Measurements from ENCODE around the gene ST6GAL1. TPM values are rescaled to one million over a fixed set of nuclear protein-coding genes. Genes with fewer than 3 reads are reported as not detected.
"Not testable (repeated sequence)": the region's sequence is repeated elsewhere in the genome, so short reads cannot be mapped to it uniquely, and the experiment has no call there.

The ST6GAL1 gene
- total RNA-seq, 1 donor from 2014 or later: 84.3 TPM

GRCh38 chr3:186969607-186970006, 39.3 kb downstream of the ST6GAL1 start:
- DNase-seq: no peak
- Histone ChIP-seq H3K9me3 (replicated peaks) (no peaks in the 10 kb centered on the region), H3K4me3 (no peak overlapping the region), H3K27me3 (ENCODE audit: low read depth) (no peaks in the 10 kb centered on the region), H3K4me1 (peaks cover 100% of the 10 kb centered on the region), H3K27ac (replicated peaks) (peak overlapping the region; percentile 97), H3K36me3 (peaks cover 17% of the 10 kb centered on the region)
- no peak for TF ChIP-seq CTCF (IDR thresholded peaks at IDR 0.05; ENCODE audit: borderline replicate concordance)
- intact Hi-C loops (cut with micrococcal nuclease): no loop called here

GRCh38 chr3:186971106-186971505, 40.8 kb downstream of the ST6GAL1 start:
- DNase-seq; H3K4me3 ChIP-seq; H3K27me3 ChIP-seq (ENCODE audit: low read depth); H3K9me3 ChIP-seq (replicated peaks); intact Hi-C loops (cut with micrococcal nuclease): not testable (repeated sequence)
- H3K36me3 ChIP-seq: peaks cover 17% of the 10 kb centered on the region
- peaks cover 99% of the 10 kb centered on the region for H3K4me1 ChIP-seq
- peak overlapping the region; percentile 97 for H3K27ac ChIP-seq (replicated peaks)

DNA sequence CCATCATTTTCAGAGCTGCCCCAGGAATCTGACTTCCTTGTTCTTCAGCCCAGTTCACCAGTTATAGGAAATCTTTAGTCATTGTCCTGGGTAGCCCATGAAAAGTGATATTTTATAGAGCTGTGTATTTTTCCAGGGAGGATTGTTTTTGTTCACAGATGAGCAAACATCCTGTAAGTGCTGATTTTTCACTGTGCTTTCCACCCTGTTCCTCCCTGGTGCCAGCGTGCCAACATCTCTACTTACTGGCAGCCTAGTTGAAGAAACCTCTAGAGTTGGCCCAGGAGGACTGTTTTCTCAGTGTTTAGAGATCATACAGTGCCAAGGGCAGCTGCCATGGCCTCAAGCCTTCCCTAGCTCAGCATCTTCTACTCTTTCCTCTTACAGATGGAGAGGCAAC, 41.3 kb downstream of the ST6GAL1 start:
- no peak overlapping the region for H3K4me3 ChIP-seq
- H3K4me1 ChIP-seq: peaks cover 99% of the 10 kb centered on the region
- intact Hi-C loops (cut with micrococcal nuclease): no loop called here
- no peaks in the 10 kb centered on the region for H3K27me3 ChIP-seq (ENCODE audit: low read depth)
- H3K9me3 ChIP-seq (replicated peaks): no peaks in the 10 kb centered on the region
- peak overlapping the region; percentile 97 for H3K27ac ChIP-seq (replicated peaks)
- H3K36me3 ChIP-seq: peaks cover 17% of the 10 kb centered on the region
- TF ChIP-seq CTCF (IDR thresholded peaks at IDR 0.05; ENCODE audit: borderline replicate concordance): no peak
- no peak for DNase-seq

DNA sequence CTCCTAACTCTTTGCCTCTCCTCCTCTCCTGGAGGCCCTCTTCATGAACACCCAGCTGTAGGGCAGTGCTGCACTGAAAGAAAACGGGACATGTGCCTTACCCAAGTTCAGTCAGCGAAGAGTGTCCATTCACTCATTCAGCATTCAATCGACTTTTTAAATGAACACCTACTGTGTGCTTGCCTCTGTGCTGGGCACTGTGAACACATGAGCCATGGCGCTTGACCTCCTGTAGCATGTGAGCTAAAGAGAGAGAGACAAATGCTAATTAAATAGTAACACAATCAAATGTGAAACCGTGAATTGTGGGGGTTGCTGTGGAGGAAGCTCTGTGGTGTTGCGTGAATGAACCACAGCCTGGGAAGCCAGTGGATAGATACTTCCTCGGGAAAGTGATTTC, 43.4 kb downstream of the ST6GAL1 start:
- no peaks in the 10 kb centered on the region for H3K27me3 ChIP-seq (ENCODE audit: low read depth)
- DNase-seq: no peak
- intact Hi-C loops (cut with micrococcal nuclease): no loop called here
- H3K36me3 ChIP-seq: peaks cover 17% of the 10 kb centered on the region
- no peak overlapping the region for H3K4me3 ChIP-seq
- H3K27ac ChIP-seq (replicated peaks): peak overlapping the region; percentile 97
- no peak for TF ChIP-seq CTCF (IDR thresholded peaks at IDR 0.05; ENCODE audit: borderline replicate concordance)
- no peaks in the 10 kb centered on the region for H3K9me3 ChIP-seq (replicated peaks)
- H3K4me1 ChIP-seq: peaks cover 99% of the 10 kb centered on the region

DNA sequence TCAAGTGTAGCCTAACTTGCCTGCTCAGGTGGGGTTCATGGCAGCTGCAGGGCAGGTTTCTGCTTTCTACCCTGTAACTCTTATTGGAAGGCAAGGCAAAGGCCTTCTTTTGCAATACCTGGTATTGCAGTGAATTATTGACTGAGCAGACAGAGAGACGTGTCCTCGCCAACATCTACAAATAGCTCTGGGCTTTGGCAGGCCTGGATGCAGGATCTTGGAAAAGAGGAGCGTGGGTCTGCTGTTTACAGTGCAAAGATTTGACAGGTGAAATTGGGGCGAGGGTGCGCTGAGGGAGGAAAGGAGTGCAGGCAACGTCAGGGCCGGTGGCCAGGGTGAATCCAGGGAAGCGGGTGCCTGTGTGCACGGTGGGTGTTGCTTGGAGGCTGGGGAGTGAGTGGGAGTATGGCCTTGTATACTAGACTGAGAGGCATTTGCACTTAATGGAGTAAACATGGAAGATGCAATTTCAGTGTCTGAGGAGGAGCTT, 44.5 kb downstream of the ST6GAL1 start:
- H3K4me1 ChIP-seq: peaks cover 98% of the 10 kb centered on the region
- peak overlapping the region; percentile 97 for H3K27ac ChIP-seq (replicated peaks)
- H3K36me3 ChIP-seq: peaks cover 17% of the 10 kb centered on the region
- TF ChIP-seq CTCF (IDR thresholded peaks at IDR 0.05; ENCODE audit: borderline replicate concordance): no peak
- intact Hi-C loops (cut with micrococcal nuclease): loop anchor here (5.0 kb wide), 1 partner anchor 43 kb away; the partner anchor contains the start of gene ST6GAL1
- DNase-seq: peak; percentile 30
- H3K27me3 ChIP-seq (ENCODE audit: low read depth): no peaks in the 10 kb centered on the region
- H3K9me3 ChIP-seq (replicated peaks): no peaks in the 10 kb centered on the region
- H3K4me3 ChIP-seq: no peak overlapping the region

DNA sequence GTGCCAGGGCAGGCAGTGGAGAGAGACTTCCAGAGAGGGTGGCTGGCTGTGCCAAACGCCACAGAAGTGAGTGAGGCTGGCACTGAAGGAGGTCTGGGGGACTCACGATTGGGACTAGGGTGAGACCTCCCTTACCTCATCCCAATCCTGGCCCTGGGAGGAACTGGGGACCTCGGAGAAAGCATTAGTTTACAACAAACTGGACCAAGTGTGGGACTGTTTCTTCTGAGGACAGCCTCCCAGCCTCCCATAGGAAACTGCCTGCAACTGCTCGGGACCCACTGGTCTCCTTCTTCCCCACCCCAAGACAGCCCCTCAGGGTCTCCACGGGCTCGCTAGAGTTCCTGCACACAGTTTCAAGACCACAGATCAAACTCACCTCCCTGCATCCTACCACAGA, 45.4 kb downstream of the ST6GAL1 start:
- no peak for DNase-seq
- H3K36me3 ChIP-seq: peaks cover 17% of the 10 kb centered on the region
- peak overlapping the region; percentile 97 for H3K27ac ChIP-seq (replicated peaks)
- peaks cover 98% of the 10 kb centered on the region for H3K4me1 ChIP-seq
- no peak for TF ChIP-seq CTCF (IDR thresholded peaks at IDR 0.05; ENCODE audit: borderline replicate concordance)
- no peak overlapping the region for H3K4me3 ChIP-seq
- intact Hi-C loops (cut with micrococcal nuclease): loop anchor here (5.0 kb wide), 1 partner anchor 43 kb away; the partner anchor contains the start of gene ST6GAL1
- no peaks in the 10 kb centered on the region for H3K9me3 ChIP-seq (replicated peaks)
- H3K27me3 ChIP-seq (ENCODE audit: low read depth): no peaks in the 10 kb centered on the region
